ENCODE data around the gene RBM17. TPM values are rescaled to one million over a fixed set of nuclear protein-coding genes. Genes with fewer than 3 reads are reported as not detected.

Gene RBM17
- total RNA-seq, 1 experiment from 2014 or later = 65.4 TPM

GRCh38 chr10:6114805-6115341, 26.0 kb downstream of the RBM17 start:
- no peak overlapping the region for H3K27ac ChIP-seq (ENCODE audit: low read length)
- peaks cover 16% of the 10 kb centered on the region for H3K36me3 ChIP-seq (ENCODE audit: control insufficient read depth, insufficient read depth, low read length)
- H3K9me3 ChIP-seq (ENCODE audit: control insufficient read depth, insufficient read depth, low read depth, low read length) = no peaks in the 10 kb centered on the region
- in situ Hi-C loops (cut with HindIII; ENCODE audit: low pct_unique_long_range_greater_than_20kb, low sequenced_read_pairs) = no loop called here
- POLR2A ChIA-PET = no interaction called here
- intact Hi-C loops (cut with micrococcal nuclease; ENCODE audit: unreplicated experiment) = no loop called here
- H3K4me3 ChIP-seq (ENCODE audit: low read depth in 2 of 2, low read length in 2 of 2) = no peak overlapping the region
- CTCF ChIA-PET = no interaction called here
- no peak for ATAC-seq
- H3K27me3 ChIP-seq (ENCODE audit: control insufficient read depth, insufficient read depth, low read length) = no peaks in the 10 kb centered on the region
- DNase-seq (ENCODE audit: low read depth, low spot score) = peak; percentile 38
- no peaks in the 10 kb centered on the region; the same call in none of the 2 replicates for H3K4me1 ChIP-seq (ENCODE audit: control insufficient read depth, insufficient read depth, low read length)
- BruUV-seq (replicated peaks) = no TSS peak
- TF ChIP-seq REST (IDR thresholded peaks at IDR 0.05; ENCODE audit: insufficient read depth in 1 of 2, low read depth in 2 of 2, low read length in 1 of 2) = no peak
- TF ChIP-seq POLR2AphosphoS5 (IDR thresholded peaks at IDR 0.05; ENCODE audit: low read depth, low read length) = no peak
- no peak for TF ChIP-seq SIN3A (IDR thresholded peaks at IDR 0.05; ENCODE audit: borderline replicate concordance, insufficient read depth, low read depth, low read length)
- TF ChIP-seq, protein P1, sequence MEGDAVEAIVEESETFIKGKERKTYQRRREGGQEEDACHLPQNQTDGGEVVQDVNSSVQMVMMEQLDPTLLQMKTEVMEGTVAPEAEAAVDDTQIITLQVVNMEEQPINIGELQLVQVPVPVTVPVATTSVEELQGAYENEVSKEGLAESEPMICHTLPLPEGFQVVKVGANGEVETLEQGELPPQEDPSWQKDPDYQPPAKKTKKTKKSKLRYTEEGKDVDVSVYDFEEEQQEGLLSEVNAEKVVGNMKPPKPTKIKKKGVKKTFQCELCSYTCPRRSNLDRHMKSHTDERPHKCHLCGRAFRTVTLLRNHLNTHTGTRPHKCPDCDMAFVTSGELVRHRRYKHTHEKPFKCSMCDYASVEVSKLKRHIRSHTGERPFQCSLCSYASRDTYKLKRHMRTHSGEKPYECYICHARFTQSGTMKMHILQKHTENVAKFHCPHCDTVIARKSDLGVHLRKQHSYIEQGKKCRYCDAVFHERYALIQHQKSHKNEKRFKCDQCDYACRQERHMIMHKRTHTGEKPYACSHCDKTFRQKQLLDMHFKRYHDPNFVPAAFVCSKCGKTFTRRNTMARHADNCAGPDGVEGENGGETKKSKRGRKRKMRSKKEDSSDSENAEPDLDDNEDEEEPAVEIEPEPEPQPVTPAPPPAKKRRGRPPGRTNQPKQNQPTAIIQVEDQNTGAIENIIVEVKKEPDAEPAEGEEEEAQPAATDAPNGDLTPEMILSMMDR (IDR thresholded peaks at IDR 0.05) = no peak
- no peak for TF ChIP-seq TCF7L2 (IDR thresholded peaks at IDR 0.05; ENCODE audit: low read depth, low read length)

DNA sequence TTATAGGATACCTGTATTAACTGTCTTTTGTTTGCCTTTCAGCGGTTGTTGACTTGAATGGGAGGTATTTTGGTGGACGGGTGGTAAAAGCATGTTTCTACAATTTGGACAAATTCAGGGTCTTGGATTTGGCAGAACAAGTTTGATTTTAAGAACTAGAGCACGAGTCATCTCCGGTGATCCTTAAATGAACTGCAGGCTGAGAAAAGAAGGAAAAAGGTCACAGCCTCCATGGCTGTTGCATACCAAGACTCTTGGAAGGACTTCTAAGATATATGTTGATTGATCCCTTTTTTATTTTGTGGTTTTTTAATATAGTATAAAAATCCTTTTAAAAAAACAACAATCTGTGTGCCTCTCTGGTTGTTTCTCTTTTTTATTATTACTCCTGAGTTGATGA, 26.6 kb downstream of the RBM17 start:
- H3K4me3 ChIP-seq (ENCODE audit: low read depth in 2 of 2, low read length in 2 of 2) = no peak overlapping the region
- H3K27me3 ChIP-seq (ENCODE audit: control insufficient read depth, insufficient read depth, low read length) = no peaks in the 10 kb centered on the region
- no peak for DNase-seq (ENCODE audit: low read depth, low spot score)
- no peaks in the 10 kb centered on the region; the same call in none of the 2 replicates for H3K4me1 ChIP-seq (ENCODE audit: control insufficient read depth, insufficient read depth, low read length)
- H3K9me3 ChIP-seq (ENCODE audit: control insufficient read depth, insufficient read depth, low read depth, low read length) = no peaks in the 10 kb centered on the region
- no peak for ATAC-seq
- ChIA-PET POLR2A (no interaction called here), CTCF (no interaction called here)
- in situ Hi-C loops (cut with HindIII; ENCODE audit: low pct_unique_long_range_greater_than_20kb, low sequenced_read_pairs) = no loop called here
- peaks cover 14% of the 10 kb centered on the region for H3K36me3 ChIP-seq (ENCODE audit: control insufficient read depth, insufficient read depth, low read length)
- intact Hi-C loops (cut with micrococcal nuclease; ENCODE audit: unreplicated experiment) = no loop called here
- TF ChIP-seq TCF7L2 (IDR thresholded peaks at IDR 0.05; ENCODE audit: low read depth, low read length) (no peak), REST (IDR thresholded peaks at IDR 0.05; ENCODE audit: insufficient read depth in 1 of 2, low read depth in 2 of 2, low read length in 1 of 2) (no peak), POLR2AphosphoS5 (IDR thresholded peaks at IDR 0.05; ENCODE audit: low read depth, low read length) (no peak), SIN3A (IDR thresholded peaks at IDR 0.05; ENCODE audit: borderline replicate concordance, insufficient read depth, low read depth, low read length) (no peak)
- TF ChIP-seq, protein P1 (IDR thresholded peaks at IDR 0.05) = no peak
- H3K27ac ChIP-seq (ENCODE audit: low read length) = no peak overlapping the region
- BruUV-seq (replicated peaks) = no TSS peak

Measured in Panc1 (cell line).